Upper lobe of right lung (tissue), 1 donor: Measurements from ENCODE around the gene FCHSD2. TPM values are rescaled to one million over a fixed set of nuclear protein-coding genes. Genes with fewer than 3 reads are reported as not detected.
A peak's percentile ranks its signal among the peaks of the same experiment; 100 is the strongest.

Experiments
- ATAC-seq: fragments of 200-7000 bp; cut with Tn5 transposase; one replicate; pipeline ENCODE4 v1.9.1; 2020; ENCODE audit warnings: mild to moderate bottlenecking, moderate library complexity
- DNase-seq: peaks from one replicate; pipeline ENCODE4 v3.0.0-alpha.2; 2020
- H3K27ac ChIP-seq: fragments of 200-600 bp; one replicate; pipeline ENCODE4 v1.8.0; 2022
- H3K27me3 ChIP-seq: fragments of 200-600 bp; one replicate; pipeline ENCODE4 v1.8.0; 2022; ENCODE audit warnings: mild to moderate bottlenecking
- H3K36me3 ChIP-seq: fragments of 200-600 bp; one replicate; pipeline ENCODE4 v1.8.0; 2022
- H3K4me1 ChIP-seq: fragments of 200-600 bp; one replicate; pipeline ENCODE4 v1.8.0; 2022
- H3K4me3 ChIP-seq: fragments of 200-600 bp; one replicate; pipeline ENCODE4 v1.8.0; 2022; ENCODE audit warnings: mild to moderate bottlenecking
- H3K9me3 ChIP-seq: fragments of 200-600 bp; one replicate; pipeline ENCODE4 v1.8.0; 2022
- intact Hi-C: fragments of 100-400 bp; cut with DNase I; formaldehyde crosslinking; loops from one replicate; pipeline ENCODE4 v1.11.0; 2022
- long read RNA-seq: library from polyadenylated mRNA; unstranded; transcript quantifications from one replicate; pipeline ENCODE4 v2.0.0, GENCODE V29; 2021
- total RNA-seq: library from RNA; stranded (reverse); fragmentation: NEBNext Ultra II Directional; extraction: Animal tissue kit (Norgen Biotek cat#: 25700); gene quantifications from one replicate; pipeline ENCODE4 v1.2.1, GENCODE V29; 2021
- TF ChIP-seq, protein P1 (sequence below): fragments of 200-600 bp; IDR thresholded peaks from one replicate; pipeline ENCODE4 v1.8.0; 2022; ENCODE audit warnings: antibody characterized with exemption
- donor health status: DM: no; HTN: yes; CAD: no; lungs with severe emphysema.

FCHSD2 gene
- total RNA-seq = 71.2 TPM
- long read RNA-seq, transcript FCHSD2-204 (20 exons, 3,154 nt) = major isoform, 71 of 132 reads
- long read RNA-seq, partial matches to known transcripts = 18 of 132 reads
- long read RNA-seq, other reads (novel, unspliced or antisense) = 43 of 132 reads

DNA sequence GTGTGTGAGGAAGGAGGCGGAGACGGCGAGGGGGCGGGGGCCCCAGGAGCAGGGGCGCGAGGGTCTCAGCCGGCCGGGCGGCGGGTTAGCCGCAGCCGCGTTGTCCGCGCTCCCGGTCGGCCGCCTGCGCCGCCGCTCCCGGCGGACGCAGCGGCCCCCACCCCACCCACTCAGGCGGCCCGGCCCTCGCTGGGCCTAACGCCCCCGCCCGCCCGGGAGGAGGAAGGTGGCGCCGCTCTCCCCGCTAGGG, at the start of gene FCHSD2:
TSS of gene FCHSD2 (minus strand) at position 191 of the 250 bp plus-strand sequence. CDS start 441 bp downstream, outside the sequence.
- Histone ChIP-seq H3K9me3 (no peaks in the 10 kb centered on the region), H3K4me3 (peak within 1 kb of the TSS; percentile 98), H3K4me1 (peaks cover 41% of the 10 kb centered on the region), H3K27ac (peak within 1 kb of the TSS; percentile 96), H3K27me3 (no peaks in the 10 kb centered on the region), H3K36me3 (peaks cover 7% of the 10 kb centered on the region)
- intact Hi-C loops = no loop called here
- DNase-seq (no peak), ATAC-seq (no peak)
- TF ChIP-seq, protein P1, sequence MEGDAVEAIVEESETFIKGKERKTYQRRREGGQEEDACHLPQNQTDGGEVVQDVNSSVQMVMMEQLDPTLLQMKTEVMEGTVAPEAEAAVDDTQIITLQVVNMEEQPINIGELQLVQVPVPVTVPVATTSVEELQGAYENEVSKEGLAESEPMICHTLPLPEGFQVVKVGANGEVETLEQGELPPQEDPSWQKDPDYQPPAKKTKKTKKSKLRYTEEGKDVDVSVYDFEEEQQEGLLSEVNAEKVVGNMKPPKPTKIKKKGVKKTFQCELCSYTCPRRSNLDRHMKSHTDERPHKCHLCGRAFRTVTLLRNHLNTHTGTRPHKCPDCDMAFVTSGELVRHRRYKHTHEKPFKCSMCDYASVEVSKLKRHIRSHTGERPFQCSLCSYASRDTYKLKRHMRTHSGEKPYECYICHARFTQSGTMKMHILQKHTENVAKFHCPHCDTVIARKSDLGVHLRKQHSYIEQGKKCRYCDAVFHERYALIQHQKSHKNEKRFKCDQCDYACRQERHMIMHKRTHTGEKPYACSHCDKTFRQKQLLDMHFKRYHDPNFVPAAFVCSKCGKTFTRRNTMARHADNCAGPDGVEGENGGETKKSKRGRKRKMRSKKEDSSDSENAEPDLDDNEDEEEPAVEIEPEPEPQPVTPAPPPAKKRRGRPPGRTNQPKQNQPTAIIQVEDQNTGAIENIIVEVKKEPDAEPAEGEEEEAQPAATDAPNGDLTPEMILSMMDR = no peak

DNA sequence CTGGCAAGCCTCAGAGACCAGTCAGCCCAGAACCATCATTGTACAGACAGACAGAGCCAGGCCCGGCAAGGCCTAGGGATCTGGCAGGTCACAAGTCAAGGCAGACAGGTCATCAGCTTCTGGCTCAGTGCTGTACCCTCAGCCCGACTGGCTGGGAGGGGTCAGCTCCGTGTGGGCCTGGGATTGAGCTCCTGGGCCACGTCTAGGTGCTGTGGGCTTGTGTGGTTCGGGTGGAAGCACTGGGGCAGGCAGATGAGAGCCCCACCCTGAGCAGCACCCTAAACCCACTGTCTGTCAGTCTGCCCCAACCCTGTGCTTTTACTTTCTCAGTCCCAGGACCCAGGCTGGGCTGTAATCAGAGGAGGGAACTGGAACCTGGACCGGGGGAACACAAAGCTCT, 49.0 kb upstream of the FCHSD2 start:
- no peaks in the 10 kb centered on the region for H3K36me3 ChIP-seq
- no peak for DNase-seq
- no peak for ATAC-seq
- intact Hi-C loops = no loop called here
- TF ChIP-seq, protein P1 = no peak
- H3K27ac ChIP-seq = no peak overlapping the region
- H3K27me3 ChIP-seq = no peaks in the 10 kb centered on the region
- H3K4me1 ChIP-seq = peaks cover 4% of the 10 kb centered on the region
- H3K4me3 ChIP-seq = no peak overlapping the region
- H3K9me3 ChIP-seq = no peaks in the 10 kb centered on the region

DNA sequence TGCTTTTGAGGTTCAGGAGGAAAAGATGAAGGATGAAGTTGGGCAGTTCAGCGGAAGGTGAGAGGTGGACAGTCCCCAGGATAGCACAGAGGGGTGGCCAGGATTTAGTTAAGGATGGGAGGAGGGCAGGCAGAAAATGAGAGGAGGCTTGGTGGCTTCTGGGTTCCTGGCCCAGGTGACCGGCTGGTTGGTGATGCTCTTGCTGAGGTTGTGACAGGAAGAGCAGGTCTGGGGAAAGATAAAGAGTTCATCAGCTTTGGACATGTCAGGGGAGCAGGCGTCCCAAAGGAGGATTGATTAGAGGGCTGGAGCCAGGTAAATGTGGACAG, 48.4 kb upstream of the FCHSD2 start:
- no peak overlapping the region for H3K27ac ChIP-seq
- no peaks in the 10 kb centered on the region for H3K27me3 ChIP-seq
- intact Hi-C loops = no loop called here
- DNase-seq (no peak), ATAC-seq (no peak)
- TF ChIP-seq, protein P1 = no peak
- no peak overlapping the region for H3K4me3 ChIP-seq
- no peaks in the 10 kb centered on the region for H3K9me3 ChIP-seq
- H3K36me3 ChIP-seq = no peaks in the 10 kb centered on the region
- peaks cover 11% of the 10 kb centered on the region for H3K4me1 ChIP-seq

DNA sequence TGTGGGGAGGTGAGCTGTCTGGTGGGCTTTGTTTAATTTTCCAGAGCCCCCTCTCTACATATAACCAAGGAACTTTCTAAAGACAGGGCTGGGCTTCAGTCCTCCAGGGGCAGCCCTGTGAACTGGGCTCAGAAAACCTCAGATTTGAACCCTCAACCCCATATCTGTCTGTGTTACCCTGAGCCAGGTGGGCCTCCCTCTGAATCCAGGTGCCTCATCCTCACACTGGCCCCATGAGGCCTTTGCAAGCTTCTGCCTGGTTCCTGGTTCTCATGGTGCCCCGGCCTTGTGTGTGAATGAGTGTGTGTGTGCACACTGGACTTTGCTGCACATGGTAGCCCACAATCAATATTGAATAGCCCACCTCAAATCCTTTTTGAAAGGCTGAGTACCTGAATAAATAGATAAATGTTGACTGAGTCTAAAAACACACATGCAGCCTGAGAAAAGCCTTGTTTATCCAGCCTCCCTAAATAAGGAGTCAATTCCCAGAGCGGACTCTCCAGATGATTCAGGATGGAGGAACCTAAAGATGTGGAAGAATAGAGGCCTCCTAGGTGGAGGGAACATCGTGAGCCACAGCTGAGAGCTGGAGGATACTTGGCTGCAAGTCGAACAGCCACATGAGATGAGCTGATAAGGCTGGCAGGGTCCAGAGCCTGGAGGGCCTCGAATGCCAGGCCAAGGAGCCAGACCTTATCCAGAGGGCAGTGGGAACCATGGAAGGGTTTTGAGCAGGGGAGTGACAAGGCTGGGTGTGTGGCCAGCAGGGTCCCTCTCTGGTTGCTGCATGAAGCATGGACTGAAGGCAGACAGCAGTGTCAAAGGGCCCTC, 47.8 kb upstream of the FCHSD2 start:
- Histone ChIP-seq H3K4me3 (no peak overlapping the region), H3K27me3 (no peaks in the 10 kb centered on the region), H3K9me3 (no peaks in the 10 kb centered on the region), H3K36me3 (no peaks in the 10 kb centered on the region), H3K27ac (no peak overlapping the region), H3K4me1 (peaks cover 13% of the 10 kb centered on the region)
- ATAC-seq (no peak), DNase-seq (no peak)
- intact Hi-C loops = loop anchor here (10.0 kb wide), 1 partner anchor 45 kb away; no protein-coding TSS in a partner anchor
- TF ChIP-seq, protein P1 = no peak

DNA sequence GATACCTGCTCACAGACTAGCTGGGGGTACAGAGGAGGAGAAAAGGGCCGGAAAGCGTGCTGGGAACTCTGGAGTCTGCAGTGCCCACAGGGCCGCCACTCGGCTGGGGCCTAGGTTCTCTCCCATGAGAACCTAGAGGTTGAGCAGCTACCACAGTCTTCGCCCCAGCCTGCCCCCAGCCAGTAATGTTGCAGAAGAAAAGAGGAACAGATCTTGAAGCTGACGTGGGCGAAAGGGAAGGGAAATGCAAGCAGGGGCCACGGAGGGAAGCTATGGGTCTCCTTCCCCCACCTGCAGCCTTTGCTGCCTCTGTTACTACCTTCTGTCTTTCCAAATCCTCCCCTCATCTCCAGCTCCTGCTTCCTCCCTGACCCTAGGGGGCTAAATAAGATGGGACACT, 47.2 kb upstream of the FCHSD2 start:
- Histone ChIP-seq H3K36me3 (no peaks in the 10 kb centered on the region), H3K9me3 (no peaks in the 10 kb centered on the region), H3K27ac (no peak overlapping the region), H3K4me3 (no peak overlapping the region), H3K4me1 (peaks cover 13% of the 10 kb centered on the region), H3K27me3 (no peaks in the 10 kb centered on the region)
- no peak for DNase-seq
- TF ChIP-seq, protein P1 = no peak
- intact Hi-C loops = loop anchor here (10.0 kb wide), 1 partner anchor 45 kb away; no protein-coding TSS in a partner anchor
- peak; percentile 53 for ATAC-seq
